GM23338 (cell line): Measurements from ENCODE around the gene GPR55. TPM values are rescaled to one million over a fixed set of nuclear protein-coding genes. Genes with fewer than 3 reads are reported as not detected.

Experiments used
- ATAC-seq: fragments of 200-7000 bp; cut with Tn5 transposase; 3 replicates; pipeline ENCODE4 v1.9.1; 2020
- DNase-seq: peaks from one replicate; pipeline ENCODE4 v3.0.0-alpha.2; 2015; ENCODE audit warnings: low spot score
- H2AFZ ChIP-seq: fragments of 200-600 bp; sonication (generic); 2 replicates; pipeline ENCODE4 v1.8.0; 2016; ENCODE audit warnings: antibody characterized with exemption, mild to moderate bottlenecking, moderate library complexity
- H3F3A ChIP-seq: fragments of 200-600 bp; sonication (generic); replicated peaks from 2 replicates; pipeline ENCODE4 v1.8.0; 2017; ENCODE audit warnings: antibody characterized with exemption, mixed run types, low read depth
- H3K27ac ChIP-seq: fragments of 200-600 bp; sonication (generic); 2 replicates; pipeline ENCODE4 v1.6.1; 2016; ENCODE audit warnings: low read depth
- H3K27me3 ChIP-seq: fragments of 200-600 bp; sonication (generic); 2 replicates; pipeline ENCODE4 v1.8.0; 2016; ENCODE audit warnings: mild to moderate bottlenecking, mixed run types, moderate library complexity; ENCODE audit not compliant: insufficient read depth
- H3K36me3 ChIP-seq: fragments of 200-600 bp; sonication (generic); 2 replicates; pipeline ENCODE4 v1.8.0; 2016; ENCODE audit warnings: mild to moderate bottlenecking; ENCODE audit not compliant: insufficient read depth
- H3K4me1 ChIP-seq: fragments of 200-600 bp; sonication (generic); 2 replicates; pipeline ENCODE4 v1.8.0; 2016; ENCODE audit warnings: mild to moderate bottlenecking, moderate library complexity; ENCODE audit not compliant: insufficient read depth
- H3K4me2 ChIP-seq: fragments of 200-600 bp; sonication (generic); 2 replicates; pipeline ENCODE4 v1.7.1; 2017; ENCODE audit warnings: mixed run types
- H3K4me3 ChIP-seq: fragments of 200-600 bp; sonication (generic); 2 replicates; pipeline ENCODE4 v1.6.1; 2016; ENCODE audit warnings: mixed run types
- H3K79me2 ChIP-seq: fragments of 200-600 bp; sonication (generic); replicated peaks from 2 replicates; pipeline ENCODE4 v1.8.0; 2017; ENCODE audit warnings: mild to moderate bottlenecking; ENCODE audit not compliant: insufficient read depth
- H3K9me2 ChIP-seq: fragments of 200-600 bp; sonication (generic); 2 replicates; pipeline ENCODE4 v1.8.0; 2017; ENCODE audit not compliant: insufficient read depth
- H4K20me1 ChIP-seq: fragments of 200-600 bp; sonication (generic); replicated peaks from 2 replicates; pipeline ENCODE4 v1.8.0; 2017; ENCODE audit warnings: mild to moderate bottlenecking; ENCODE audit not compliant: insufficient read depth
- H3K27ac Mint-ChIP-seq: 2 replicates; pipeline ENCODE4 v1.8.0; 2020; ENCODE audit warnings: inconsistent platforms, mild to moderate bottlenecking, moderate library complexity, mixed read lengths
- H3K27me3 Mint-ChIP-seq: 3 replicates; pipeline ENCODE4 v1.8.0; 2022; ENCODE audit warnings: low read depth, mild to moderate bottlenecking, moderate library complexity, mixed read lengths, inconsistent platforms; ENCODE audit not compliant: insufficient read depth, poor library complexity
- H3K36me3 Mint-ChIP-seq: 3 replicates; pipeline ENCODE4 v1.8.0; 2021; ENCODE audit warnings: low read depth, mild to moderate bottlenecking, inconsistent platforms, moderate library complexity, mixed read lengths
- H3K4me1 Mint-ChIP-seq: 3 replicates; pipeline ENCODE4 v1.8.0; 2020; ENCODE audit warnings: mild to moderate bottlenecking, inconsistent platforms, mixed read lengths
- H3K4me3 Mint-ChIP-seq: 3 replicates; pipeline ENCODE4 v1.8.0; 2021; ENCODE audit warnings: moderate library complexity, mild to moderate bottlenecking, inconsistent platforms, mixed read lengths
- H3K9me3 Mint-ChIP-seq: 3 replicates; pipeline ENCODE4 v1.8.0; 2020; ENCODE audit warnings: moderate library complexity, mild to moderate bottlenecking, inconsistent platforms, mixed read lengths
- CREB1 ChIP-seq: fragments of 250-450 bp; sonication (Bioruptor Pico); IDR thresholded peaks from 2 replicates; pipeline ENCODE4 v1.5.0; 2020; ENCODE audit warnings: low read depth, mild to moderate bottlenecking, moderate library complexity
- EZH2 ChIP-seq: fragments of 200-600 bp; sonication (generic); IDR thresholded peaks from one replicate; pipeline ENCODE4 v1.8.0; 2017; ENCODE audit warnings: antibody characterized with exemption, mild to moderate bottlenecking, low read depth; ENCODE audit not compliant: unreplicated experiment
- EZH2phosphoT487 ChIP-seq: fragments of 200-600 bp; sonication (generic); IDR thresholded peaks from one replicate; pipeline ENCODE4 v1.8.1; 2018; ENCODE audit warnings: antibody characterized with exemption; ENCODE audit not compliant: unreplicated experiment
- JUNB ChIP-seq: IDR thresholded peaks from one replicate; pipeline ENCODE4 v1.6.1; 2016; ENCODE audit warnings: antibody characterized with exemption; ENCODE audit not compliant: unreplicated experiment
- NANOG ChIP-seq: IDR thresholded peaks from 2 replicates; pipeline ENCODE4 v1.6.1; 2016; ENCODE audit warnings: antibody characterized with exemption, borderline replicate concordance
- POLR2AphosphoS5 ChIP-seq: IDR thresholded peaks from 2 replicates; pipeline ENCODE4 v1.6.1; 2016; ENCODE audit warnings: antibody characterized with exemption, low read depth
- STAT1 ChIP-seq: IDR thresholded peaks from one replicate; pipeline ENCODE4 v1.6.1; 2016; ENCODE audit warnings: antibody characterized with exemption; ENCODE audit not compliant: unreplicated experiment
- ZNF114 ChIP-seq: fragments of 250-450 bp; sonication (Bioruptor Pico); IDR thresholded peaks from 2 replicates; pipeline ENCODE4 v1.5.0; 2020; ENCODE audit warnings: mild to moderate bottlenecking, moderate library complexity
- ZNF331 ChIP-seq: fragments of 250-450 bp; sonication (Bioruptor Pico); IDR thresholded peaks from 2 replicates; pipeline ENCODE4 v1.5.0; 2020; ENCODE audit warnings: low read depth, mild to moderate bottlenecking, moderate library complexity
- polyA plus RNA-seq: library from polyadenylated mRNA; unstranded; fragments of >200 nt; fragmentation: Nextera tagmentation; extraction: Ambion mirVana; gene quantifications from 2 replicates; pipeline ENCODE4 v1.2.1, GENCODE V29; 2016
- total RNA-seq: library from RNA; depleted of rRNA; stranded (reverse); fragments of >200 nt; shearing (Covaris generic); gene quantifications from 2 replicates; pipeline ENCODE4 v1.2.3, GENCODE V29; 2014
- TF ChIP-seq, protein P1 (sequence below): IDR thresholded peaks from 2 replicates; pipeline ENCODE4 v1.6.1; 2016; ENCODE audit warnings: antibody characterized with exemption
- TF ChIP-seq, protein P2 (sequence below), 2 experiments: fragments of 200-600 bp in 1 of 2; sonication (generic) in 1 of 2; conservative IDR thresholded peaks; 2 replicates each; pipeline versions ENCODE4 v1.5.1 to v1.6.1; 2016 to 2017; ENCODE audit warnings: antibody characterized with exemption in 2 of 2, low read depth in 2 of 2, mild to moderate bottlenecking in 2 of 2, moderate library complexity in 1 of 2
- TF ChIP-seq, protein P3 (sequence below): fragments of 250-450 bp; sonication (Bioruptor Pico); IDR thresholded peaks from 2 replicates; pipeline ENCODE4 v1.5.0; 2020; ENCODE audit warnings: mild to moderate bottlenecking, moderate library complexity
- TF ChIP-seq, protein P4 (sequence below): IDR thresholded peaks from one replicate; pipeline ENCODE4 v1.6.1; 2018; ENCODE audit warnings: antibody characterized with exemption; ENCODE audit not compliant: unreplicated experiment

GPR55 gene
- total and polyA plus RNA-seq, 2 experiments from 2014 or later = not detected

GRCh38 chr2:230969659-230970015 is 44.6 kb upstream of the GPR55 start:
- no peak for ATAC-seq
- Histone ChIP-seq H3K4me3 (no peak overlapping the region), H2AFZ (peak overlapping the region; percentile 89), H3K27me3 (no peaks in the 10 kb centered on the region), H3K79me2 (no peaks in the 10 kb centered on the region), H3F3A (no peaks in the 10 kb centered on the region), H3K9me2 (no peaks in the 10 kb centered on the region), H3K4me1 (no peaks in the 10 kb centered on the region), H3K36me3 (no peaks in the 10 kb centered on the region), H3K27ac (no peak overlapping the region), H3K4me2 (no peak overlapping the region), H4K20me1 (no peaks in the 10 kb centered on the region)
- H3K9me3 Mint-ChIP-seq = peaks cover 4% of the 10 kb centered on the region
- no peak overlapping the region for H3K27ac Mint-ChIP-seq
- H3K4me1 Mint-ChIP-seq = peaks cover 3% of the 10 kb centered on the region; the same call in 2 of the 3 replicates
- TF ChIP-seq STAT1 (no peak), EZH2phosphoT487 (no peak), ZNF114 (no peak), CREB1 (CRISPR knock-in tag) (no peak), NANOG (no peak), POLR2AphosphoS5 (no peak), ZNF331 (CRISPR knock-in tag) (no peak), JUNB (no peak), EZH2 (no peak)
- TF ChIP-seq, protein P1, sequence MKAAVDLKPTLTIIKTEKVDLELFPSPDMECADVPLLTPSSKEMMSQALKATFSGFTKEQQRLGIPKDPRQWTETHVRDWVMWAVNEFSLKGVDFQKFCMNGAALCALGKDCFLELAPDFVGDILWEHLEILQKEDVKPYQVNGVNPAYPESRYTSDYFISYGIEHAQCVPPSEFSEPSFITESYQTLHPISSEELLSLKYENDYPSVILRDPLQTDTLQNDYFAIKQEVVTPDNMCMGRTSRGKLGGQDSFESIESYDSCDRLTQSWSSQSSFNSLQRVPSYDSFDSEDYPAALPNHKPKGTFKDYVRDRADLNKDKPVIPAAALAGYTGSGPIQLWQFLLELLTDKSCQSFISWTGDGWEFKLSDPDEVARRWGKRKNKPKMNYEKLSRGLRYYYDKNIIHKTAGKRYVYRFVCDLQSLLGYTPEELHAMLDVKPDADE = no peak
- TF ChIP-seq, protein P2, sequence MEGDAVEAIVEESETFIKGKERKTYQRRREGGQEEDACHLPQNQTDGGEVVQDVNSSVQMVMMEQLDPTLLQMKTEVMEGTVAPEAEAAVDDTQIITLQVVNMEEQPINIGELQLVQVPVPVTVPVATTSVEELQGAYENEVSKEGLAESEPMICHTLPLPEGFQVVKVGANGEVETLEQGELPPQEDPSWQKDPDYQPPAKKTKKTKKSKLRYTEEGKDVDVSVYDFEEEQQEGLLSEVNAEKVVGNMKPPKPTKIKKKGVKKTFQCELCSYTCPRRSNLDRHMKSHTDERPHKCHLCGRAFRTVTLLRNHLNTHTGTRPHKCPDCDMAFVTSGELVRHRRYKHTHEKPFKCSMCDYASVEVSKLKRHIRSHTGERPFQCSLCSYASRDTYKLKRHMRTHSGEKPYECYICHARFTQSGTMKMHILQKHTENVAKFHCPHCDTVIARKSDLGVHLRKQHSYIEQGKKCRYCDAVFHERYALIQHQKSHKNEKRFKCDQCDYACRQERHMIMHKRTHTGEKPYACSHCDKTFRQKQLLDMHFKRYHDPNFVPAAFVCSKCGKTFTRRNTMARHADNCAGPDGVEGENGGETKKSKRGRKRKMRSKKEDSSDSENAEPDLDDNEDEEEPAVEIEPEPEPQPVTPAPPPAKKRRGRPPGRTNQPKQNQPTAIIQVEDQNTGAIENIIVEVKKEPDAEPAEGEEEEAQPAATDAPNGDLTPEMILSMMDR (conservative IDR thresholded peaks at IDR 0.05; ENCODE audit: low read depth in 2 of 2) = no peak
- TF ChIP-seq, protein P3, sequence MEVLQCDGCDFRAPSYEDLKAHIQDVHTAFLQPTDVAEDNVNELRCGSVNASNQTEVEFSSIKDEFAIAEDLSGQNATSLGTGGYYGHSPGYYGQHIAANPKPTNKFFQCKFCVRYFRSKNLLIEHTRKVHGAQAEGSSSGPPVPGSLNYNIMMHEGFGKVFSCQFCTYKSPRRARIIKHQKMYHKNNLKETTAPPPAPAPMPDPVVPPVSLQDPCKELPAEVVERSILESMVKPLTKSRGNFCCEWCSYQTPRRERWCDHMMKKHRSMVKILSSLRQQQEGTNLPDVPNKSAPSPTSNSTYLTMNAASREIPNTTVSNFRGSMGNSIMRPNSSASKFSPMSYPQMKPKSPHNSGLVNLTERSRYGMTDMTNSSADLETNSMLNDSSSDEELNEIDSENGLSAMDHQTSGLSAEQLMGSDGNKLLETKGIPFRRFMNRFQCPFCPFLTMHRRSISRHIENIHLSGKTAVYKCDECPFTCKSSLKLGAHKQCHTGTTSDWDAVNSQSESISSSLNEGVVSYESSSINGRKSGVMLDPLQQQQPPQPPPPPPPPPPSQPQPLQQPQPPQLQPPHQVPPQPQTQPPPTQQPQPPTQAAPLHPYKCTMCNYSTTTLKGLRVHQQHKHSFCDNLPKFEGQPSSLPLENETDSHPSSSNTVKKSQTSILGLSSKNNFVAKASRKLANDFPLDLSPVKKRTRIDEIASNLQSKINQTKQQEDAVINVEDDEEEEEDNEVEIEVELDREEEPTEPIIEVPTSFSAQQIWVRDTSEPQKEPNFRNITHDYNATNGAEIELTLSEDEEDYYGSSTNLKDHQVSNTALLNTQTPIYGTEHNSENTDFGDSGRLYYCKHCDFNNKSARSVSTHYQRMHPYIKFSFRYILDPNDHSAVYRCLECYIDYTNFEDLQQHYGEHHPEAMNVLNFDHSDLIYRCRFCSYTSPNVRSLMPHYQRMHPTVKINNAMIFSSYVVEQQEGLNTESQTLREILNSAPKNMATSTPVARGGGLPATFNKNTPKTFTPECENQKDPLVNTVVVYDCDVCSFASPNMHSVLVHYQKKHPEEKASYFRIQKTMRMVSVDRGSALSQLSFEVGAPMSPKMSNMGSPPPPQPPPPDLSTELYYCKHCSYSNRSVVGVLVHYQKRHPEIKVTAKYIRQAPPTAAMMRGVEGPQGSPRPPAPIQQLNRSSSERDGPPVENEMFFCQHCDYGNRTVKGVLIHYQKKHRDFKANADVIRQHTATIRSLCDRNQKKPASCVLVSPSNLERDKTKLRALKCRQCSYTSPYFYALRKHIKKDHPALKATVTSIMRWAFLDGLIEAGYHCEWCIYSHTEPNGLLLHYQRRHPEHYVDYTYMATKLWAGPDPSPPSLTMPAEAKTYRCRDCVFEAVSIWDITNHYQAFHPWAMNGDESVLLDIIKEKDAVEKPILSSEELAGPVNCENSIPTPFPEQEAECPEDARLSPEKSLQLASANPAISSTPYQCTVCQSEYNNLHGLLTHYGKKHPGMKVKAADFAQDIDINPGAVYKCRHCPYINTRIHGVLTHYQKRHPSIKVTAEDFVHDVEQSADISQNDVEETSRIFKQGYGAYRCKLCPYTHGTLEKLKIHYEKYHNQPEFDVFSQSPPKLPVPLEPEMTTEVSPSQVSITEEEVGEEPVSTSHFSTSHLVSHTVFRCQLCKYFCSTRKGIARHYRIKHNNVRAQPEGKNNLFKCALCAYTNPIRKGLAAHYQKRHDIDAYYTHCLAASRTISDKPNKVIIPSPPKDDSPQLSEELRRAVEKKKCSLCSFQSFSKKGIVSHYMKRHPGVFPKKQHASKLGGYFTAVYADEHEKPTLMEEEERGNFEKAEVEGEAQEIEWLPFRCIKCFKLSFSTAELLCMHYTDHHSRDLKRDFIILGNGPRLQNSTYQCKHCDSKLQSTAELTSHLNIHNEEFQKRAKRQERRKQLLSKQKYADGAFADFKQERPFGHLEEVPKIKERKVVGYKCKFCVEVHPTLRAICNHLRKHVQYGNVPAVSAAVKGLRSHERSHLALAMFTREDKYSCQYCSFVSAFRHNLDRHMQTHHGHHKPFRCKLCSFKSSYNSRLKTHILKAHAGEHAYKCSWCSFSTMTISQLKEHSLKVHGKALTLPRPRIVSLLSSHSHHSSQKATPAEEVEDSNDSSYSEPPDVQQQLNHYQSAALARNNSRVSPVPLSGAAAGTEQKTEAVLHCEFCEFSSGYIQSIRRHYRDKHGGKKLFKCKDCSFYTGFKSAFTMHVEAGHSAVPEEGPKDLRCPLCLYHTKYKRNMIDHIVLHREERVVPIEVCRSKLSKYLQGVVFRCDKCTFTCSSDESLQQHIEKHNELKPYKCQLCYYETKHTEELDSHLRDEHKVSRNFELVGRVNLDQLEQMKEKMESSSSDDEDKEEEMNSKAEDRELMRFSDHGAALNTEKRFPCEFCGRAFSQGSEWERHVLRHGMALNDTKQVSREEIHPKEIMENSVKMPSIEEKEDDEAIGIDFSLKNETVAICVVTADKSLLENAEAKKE (CRISPR knock-in tag) = no peak
- TF ChIP-seq, protein P4, sequence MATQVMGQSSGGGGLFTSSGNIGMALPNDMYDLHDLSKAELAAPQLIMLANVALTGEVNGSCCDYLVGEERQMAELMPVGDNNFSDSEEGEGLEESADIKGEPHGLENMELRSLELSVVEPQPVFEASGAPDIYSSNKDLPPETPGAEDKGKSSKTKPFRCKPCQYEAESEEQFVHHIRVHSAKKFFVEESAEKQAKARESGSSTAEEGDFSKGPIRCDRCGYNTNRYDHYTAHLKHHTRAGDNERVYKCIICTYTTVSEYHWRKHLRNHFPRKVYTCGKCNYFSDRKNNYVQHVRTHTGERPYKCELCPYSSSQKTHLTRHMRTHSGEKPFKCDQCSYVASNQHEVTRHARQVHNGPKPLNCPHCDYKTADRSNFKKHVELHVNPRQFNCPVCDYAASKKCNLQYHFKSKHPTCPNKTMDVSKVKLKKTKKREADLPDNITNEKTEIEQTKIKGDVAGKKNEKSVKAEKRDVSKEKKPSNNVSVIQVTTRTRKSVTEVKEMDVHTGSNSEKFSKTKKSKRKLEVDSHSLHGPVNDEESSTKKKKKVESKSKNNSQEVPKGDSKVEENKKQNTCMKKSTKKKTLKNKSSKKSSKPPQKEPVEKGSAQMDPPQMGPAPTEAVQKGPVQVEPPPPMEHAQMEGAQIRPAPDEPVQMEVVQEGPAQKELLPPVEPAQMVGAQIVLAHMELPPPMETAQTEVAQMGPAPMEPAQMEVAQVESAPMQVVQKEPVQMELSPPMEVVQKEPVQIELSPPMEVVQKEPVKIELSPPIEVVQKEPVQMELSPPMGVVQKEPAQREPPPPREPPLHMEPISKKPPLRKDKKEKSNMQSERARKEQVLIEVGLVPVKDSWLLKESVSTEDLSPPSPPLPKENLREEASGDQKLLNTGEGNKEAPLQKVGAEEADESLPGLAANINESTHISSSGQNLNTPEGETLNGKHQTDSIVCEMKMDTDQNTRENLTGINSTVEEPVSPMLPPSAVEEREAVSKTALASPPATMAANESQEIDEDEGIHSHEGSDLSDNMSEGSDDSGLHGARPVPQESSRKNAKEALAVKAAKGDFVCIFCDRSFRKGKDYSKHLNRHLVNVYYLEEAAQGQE = no peak
- no peak for DNase-seq
- no peak overlapping the region for H3K4me3 Mint-ChIP-seq
- H3K36me3 Mint-ChIP-seq = no peaks in the 10 kb centered on the region
- no peaks in the 10 kb centered on the region for H3K27me3 Mint-ChIP-seq
